Thoracic aorta (tissue), 2 donors: ENCODE results near the gene CSF1. TPM values are rescaled to one million over a fixed set of nuclear protein-coding genes. Genes with fewer than 3 reads are reported as not detected.
A peak's percentile ranks its signal among the peaks of the same experiment; 100 is the strongest.

Experiments
- ATAC-seq: fragments of 150-250 bp; one replicate; pipeline ENCODE4 v1.8.0; 2017; ENCODE audit warnings: low read depth; ENCODE audit not compliant: insufficient number of reproducible peaks, low FRiP score
- DNase-seq: peaks from one replicate; pipeline ENCODE4 v3.0.0-alpha.2; 2020; ENCODE audit warnings: low spot score
- H3K27ac ChIP-seq, 2 donors: fragments of 200-600 bp; sonication (generic); 1 replicate in 1 of 2; 2 replicates in 1 of 2; pipeline ENCODE4 v1.5.1; 2016; ENCODE audit warnings: mild to moderate bottlenecking in 2 of 2, moderate library complexity in 2 of 2
- H3K27me3 ChIP-seq: fragments of 200-600 bp; sonication (generic); replicated peaks from 2 replicates; pipeline ENCODE4 v1.6.0; 2016; ENCODE audit warnings: mild to moderate bottlenecking; ENCODE audit not compliant: insufficient read depth
- H3K36me3 ChIP-seq: fragments of 200-600 bp; sonication (generic); one replicate; pipeline ENCODE4 v1.5.1; 2016
- H3K4me1 ChIP-seq, 2 donors: fragments of 200-600 bp; sonication (generic); 1 replicate in 1 of 2; 2 replicates in 1 of 2; pipeline versions ENCODE4 v1.5.1 to v1.6.0; 2016; ENCODE audit warnings: low read depth in 2 of 2, mild to moderate bottlenecking in 1 of 2; ENCODE audit not compliant: control insufficient read depth in 1 of 2
- H3K4me3 ChIP-seq: fragments of 200-600 bp; sonication (generic); 2 replicates; pipeline ENCODE4 v1.5.1; 2016; ENCODE audit warnings: mild to moderate bottlenecking
- H3K9me3 ChIP-seq: fragments of 200-600 bp; sonication (generic); 2 replicates; pipeline ENCODE4 v1.5.1; 2016
- total RNA-seq, 2 donors: library from RNA; depleted of rRNA; stranded (reverse); fragments of >200 nt; gene quantifications; one replicate each; pipeline versions ENCODE4 v1.1.0 to v1.2.3, GENCODE V29; 2016
- TF ChIP-seq, protein P1 (sequence below): fragments of 200-600 bp; sonication (generic); IDR thresholded peaks from one replicate; pipeline ENCODE4 v1.5.1; 2019; ENCODE audit warnings: antibody characterized with exemption

The CSF1 gene
- total RNA-seq, 2 donors from 2014 or later = 146 to 171 TPM

GRCh38 chr1:109930252-109930993, 19.8 kb downstream of the CSF1 start:
- Histone ChIP-seq H3K36me3 (peaks cover 12% of the 10 kb centered on the region), H3K4me1 (peaks cover 27 to 49% of the 10 kb centered on the region in 2 donors), H3K27me3 (no peaks in the 10 kb centered on the region), H3K4me3 (no peak overlapping the region), H3K9me3 (no peaks in the 10 kb centered on the region), H3K27ac (peak overlapping the region; percentile 68 to 69)
- TF ChIP-seq, protein P1, sequence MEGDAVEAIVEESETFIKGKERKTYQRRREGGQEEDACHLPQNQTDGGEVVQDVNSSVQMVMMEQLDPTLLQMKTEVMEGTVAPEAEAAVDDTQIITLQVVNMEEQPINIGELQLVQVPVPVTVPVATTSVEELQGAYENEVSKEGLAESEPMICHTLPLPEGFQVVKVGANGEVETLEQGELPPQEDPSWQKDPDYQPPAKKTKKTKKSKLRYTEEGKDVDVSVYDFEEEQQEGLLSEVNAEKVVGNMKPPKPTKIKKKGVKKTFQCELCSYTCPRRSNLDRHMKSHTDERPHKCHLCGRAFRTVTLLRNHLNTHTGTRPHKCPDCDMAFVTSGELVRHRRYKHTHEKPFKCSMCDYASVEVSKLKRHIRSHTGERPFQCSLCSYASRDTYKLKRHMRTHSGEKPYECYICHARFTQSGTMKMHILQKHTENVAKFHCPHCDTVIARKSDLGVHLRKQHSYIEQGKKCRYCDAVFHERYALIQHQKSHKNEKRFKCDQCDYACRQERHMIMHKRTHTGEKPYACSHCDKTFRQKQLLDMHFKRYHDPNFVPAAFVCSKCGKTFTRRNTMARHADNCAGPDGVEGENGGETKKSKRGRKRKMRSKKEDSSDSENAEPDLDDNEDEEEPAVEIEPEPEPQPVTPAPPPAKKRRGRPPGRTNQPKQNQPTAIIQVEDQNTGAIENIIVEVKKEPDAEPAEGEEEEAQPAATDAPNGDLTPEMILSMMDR = no peak
- DNase-seq = no peak
- ATAC-seq = no peak

DNA sequence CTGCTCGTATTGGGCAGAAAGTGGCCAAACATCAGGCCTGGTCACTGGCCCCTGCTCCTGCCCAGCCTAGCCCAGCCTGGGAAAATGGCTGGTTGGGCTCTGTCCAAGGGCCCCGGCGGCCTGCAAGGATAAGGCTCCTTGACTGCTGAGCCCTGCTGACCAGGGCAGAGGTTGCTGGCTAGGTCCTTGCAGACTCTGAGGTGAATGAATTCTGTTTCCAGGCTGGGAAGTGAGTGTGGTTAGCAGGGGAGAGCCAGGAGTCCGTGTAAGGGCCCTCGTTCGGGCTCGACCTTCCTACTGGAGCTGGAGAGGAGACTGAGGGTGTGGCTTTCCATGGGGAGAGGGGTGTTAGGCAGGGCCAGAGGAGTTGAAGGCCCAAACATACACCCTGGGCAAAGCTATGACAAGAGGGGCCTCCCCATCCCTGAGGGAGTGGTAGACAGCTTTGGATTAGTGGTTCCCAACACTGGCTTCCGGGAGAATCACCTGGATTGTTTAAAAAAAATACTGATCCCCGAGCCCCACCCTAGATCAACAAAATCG, 20.6 kb downstream of the CSF1 start:
- peak overlapping the region; percentile 40 to 68 for H3K27ac ChIP-seq
- no peak for DNase-seq
- TF ChIP-seq, protein P1 = peak; percentile 11
- H3K27me3 ChIP-seq = no peaks in the 10 kb centered on the region
- no peak for ATAC-seq
- H3K4me3 ChIP-seq = no peak overlapping the region
- peaks cover 12% of the 10 kb centered on the region for H3K36me3 ChIP-seq
- peaks cover 27 to 49% of the 10 kb centered on the region in 2 donors for H3K4me1 ChIP-seq
- no peaks in the 10 kb centered on the region for H3K9me3 ChIP-seq

- H3K27me3 ChIP-seq = no peaks in the 10 kb centered on the region
- DNase-seq (no peak), ATAC-seq (no peak)
- peaks cover 27 to 44% of the 10 kb centered on the region in 2 donors for H3K4me1 ChIP-seq
- TF ChIP-seq, protein P1 = no peak
- H3K27ac ChIP-seq = no peak overlapping the region
- no peak overlapping the region for H3K4me3 ChIP-seq
- peaks cover 12% of the 10 kb centered on the region for H3K36me3 ChIP-seq
- H3K9me3 ChIP-seq = no peaks in the 10 kb centered on the region
These were observed 21.4 kb downstream of the CSF1 start for GRCh38 chr1:109931911-109932636.

GRCh38 chr1:109932679-109933078, 22.0 kb downstream of the CSF1 start:
- ATAC-seq (no peak), DNase-seq (no peak)
- no peak overlapping the region for H3K4me3 ChIP-seq
- H3K36me3 ChIP-seq = peaks cover 12% of the 10 kb centered on the region
- TF ChIP-seq, protein P1 = no peak
- no peak overlapping the region for H3K27ac ChIP-seq
- no peaks in the 10 kb centered on the region for H3K27me3 ChIP-seq
- H3K4me1 ChIP-seq = peaks cover 22 to 38% of the 10 kb centered on the region in 2 donors
- peaks cover 1% of the 10 kb centered on the region for H3K9me3 ChIP-seq
